Measurements from ENCODE around the gene ST8SIA4.

GRCh38 chr5:100856462-100856861 is 46.6 kb downstream of the ST8SIA4 start:
- no peak for TF ChIP-seq EZH2 (IDR thresholded peaks at IDR 0.05; ENCODE audit: insufficient read depth, low read length)
- no peak for TF ChIP-seq CTCF (IDR thresholded peaks at IDR 0.05; ENCODE audit: insufficient read depth, low read depth, low read length)
